Measurements from ENCODE around the gene TTLL11. TPM values are rescaled to one million over a fixed set of nuclear protein-coding genes. Genes with fewer than 3 reads are reported as not detected.

The TTLL11 gene
- total and polyA plus RNA-seq, 2 experiments from 2014 or later = 0.57 to 1.4 TPM

- TF ChIP-seq REST (IDR thresholded peaks at IDR 0.05; ENCODE audit: unreplicated experiment) = no peak
- TF ChIP-seq ZNF462 (CRISPR knock-in tag; IDR thresholded peaks at IDR 0.05) = no peak
Measured at GRCh38 chr9:121975801-121976277, 117.3 kb downstream of the TTLL11 start (continued).

- ATAC-seq (no peak), DNase-seq (ENCODE audit: low spot score) (no peak)
- Mint-ChIP-seq H3K27me3 (ENCODE audit: insufficient read depth, low read depth, poor library complexity) (peaks cover 6% of the 10 kb centered on the region), H3K4me3 (no peak overlapping the region), H3K36me3 (ENCODE audit: low read depth) (peaks cover 11% of the 10 kb centered on the region; the same call in 2 of the 3 replicates), H3K9me3 (peaks cover 12% of the 10 kb centered on the region), H3K27ac (no peak overlapping the region), H3K4me1 (peaks cover 3% of the 10 kb centered on the region)
- H3F3A ChIP-seq (replicated peaks; ENCODE audit: low read depth) = no peaks in the 10 kb centered on the region
- no peaks in the 10 kb centered on the region for H3K36me3 ChIP-seq (ENCODE audit: insufficient read depth)
- no peaks in the 10 kb centered on the region for H3K9me2 ChIP-seq (ENCODE audit: insufficient read depth)
- no peaks in the 10 kb centered on the region for H3K27me3 ChIP-seq (ENCODE audit: insufficient read depth)
- H3K4me2 ChIP-seq = no peak overlapping the region
- H3K27ac ChIP-seq (ENCODE audit: low read depth) = no peak overlapping the region
- H2AFZ ChIP-seq = no peak overlapping the region
- no peaks in the 10 kb centered on the region for H3K79me2 ChIP-seq (replicated peaks; ENCODE audit: insufficient read depth)
- 0 out of 2 replicates have a peak, but pooled peaks cover 4% of the 10 kb centered on the region for H3K4me1 ChIP-seq (ENCODE audit: insufficient read depth)
- no peak overlapping the region for H3K4me3 ChIP-seq
- no peaks in the 10 kb centered on the region for H4K20me1 ChIP-seq (replicated peaks; ENCODE audit: insufficient read depth)
- TF ChIP-seq POLR2AphosphoS5 (IDR thresholded peaks at IDR 0.05; ENCODE audit: low read depth) (no peak), ZNF462 (CRISPR knock-in tag; IDR thresholded peaks at IDR 0.05) (no peak)
Measured at GRCh38 chr9:121974421-121974820, 118.7 kb downstream of the TTLL11 start.
